Heart left ventricle (tissue), 16 donors: ENCODE measurements around the gene CHRDL2. TPM values are rescaled to one million over a fixed set of nuclear protein-coding genes. Genes with fewer than 3 reads are reported as not detected.

Source experiments
- ATAC-seq, 4 donors: fragments of 200-7000 bp; cut with Tn5 transposase; one replicate each; pipeline ENCODE4 v1.9.1; 2020 to 2022; ENCODE audit warnings: moderate library complexity in 4 of 4, mild to moderate bottlenecking in 3 of 4, moderate number of reproducible peaks in 1 of 4
- DNase-seq, 5 donors: peaks; one replicate each; pipeline ENCODE4 v3.0.0-alpha.2; 2020
- H3K27ac ChIP-seq, 12 donors: fragments of 200-600 bp; sonication (generic) in 4 of 12; one replicate each; pipeline versions ENCODE4 v1.5.0 to v1.8.0; 2016 to 2022; ENCODE audit warnings: mild to moderate bottlenecking in 2 of 12
- H3K27me3 ChIP-seq, 9 donors: fragments of 200-600 bp; sonication (generic) in 2 of 9; one replicate each; pipeline versions ENCODE4 v1.5.1 to v1.8.0; 2016 to 2022; ENCODE audit warnings: mild to moderate bottlenecking in 3 of 9
- H3K36me3 ChIP-seq, 9 donors: fragments of 200-600 bp; sonication (generic) in 2 of 9; one replicate each; pipeline versions ENCODE4 v1.5.0 to v1.8.0; 2018 to 2022; ENCODE audit warnings: mild to moderate bottlenecking in 2 of 9
- H3K4me1 ChIP-seq, 12 donors: fragments of 200-600 bp; sonication (generic) in 4 of 12; one replicate each; pipeline versions ENCODE4 v1.5.0 to v1.8.0; 2016 to 2022; ENCODE audit warnings: mild to moderate bottlenecking in 3 of 12
- H3K4me3 ChIP-seq, 12 donors: fragments of 200-600 bp; sonication (generic) in 4 of 12; one replicate each; pipeline versions ENCODE4 v1.5.0 to v1.8.0; 2017 to 2022; ENCODE audit warnings: mild to moderate bottlenecking in 9 of 12, moderate library complexity in 4 of 12
- H3K9me3 ChIP-seq, 12 donors: fragments of 200-600 bp; sonication (generic) in 4 of 12; one replicate each; pipeline versions ENCODE4 v1.5.0 to v1.8.0; 2016 to 2022; ENCODE audit warnings: mild to moderate bottlenecking in 1 of 12
- CTCF ChIP-seq, 12 donors: fragments of 200-600 bp; sonication (generic) in 4 of 12; IDR thresholded peaks; one replicate each; pipeline versions ENCODE4 v1.5.0 to v1.8.0; 2018 to 2022; ENCODE audit warnings: antibody characterized with exemption in 12 of 12, mild to moderate bottlenecking in 5 of 12
- POLR2A ChIP-seq, 2 donors: fragments of 450-650 bp; IDR thresholded peaks; one replicate each; pipeline ENCODE4 v1.6.1; 2017; ENCODE audit warnings: antibody characterized with exemption in 2 of 2, mild to moderate bottlenecking in 2 of 2, moderate library complexity in 2 of 2
- WGBS, 4 donors: extraction: QIAGEN DNeasy Blood & Tissue Kit in 2 of 4; methylation state at CpG; one replicate each; pipeline versions ENCODE4 v1.1.5 to v1.1.7; 2013 to 2018; 5-methylcytosine and 5-hydroxymethylcytosine counted together
- intact Hi-C, 10 donors: fragments of 100-400 bp; cut with DNase I; formaldehyde crosslinking; loops; one replicate each; pipeline versions ENCODE4 v1.11.1 to v1.14.2; 2022
- polyA plus RNA-seq, 2 donors: library from polyadenylated mRNA; stranded (reverse); fragments of 200-250 nt; gene quantifications; one replicate each; pipeline ENCODE4 v1.2.3, GENCODE V29; 2013
- total RNA-seq, 9 donors: library from RNA; depleted of rRNA in 2 of 9; stranded (reverse); fragments of >200 nt in 2 of 9; fragmentation: NEBNext Ultra II Directional in 3 of 9; extraction: Animal tissue kit (Norgen Biotek cat#: 25700) in 3 of 9; gene quantifications; one replicate each; pipeline versions ENCODE4 v1.1.0 to v1.2.4, GENCODE V29; 2016 to 2023
- donor health status: ischemic (EF 13 %, LVEDD 7.1; RV severe dilation, severe dysfunction).
- donor health status: healthy with polysubstance abuse.
- donor health status: DM: no; HTN: yes; CAD: no.
- donor health status: DM: no; HTN: no; CAD: no.
- donor health status: ischemic (EF 25% LVEDD 6.9; RV normal size, moderate dysfunction).
- donor health status: ischemic (EF 25% LVEDD 5.7; RV mildly dilated, moderate dysfunction).
- donor health status: healthy.
- donor health status: DM: yes; HTN: yes; CAD: no.
- donor health status: ischemic (EF 35%, LVEDD 5.7; RV mildly dilated, moderate dysfunction).
- donor health status: nonischemic (EF 11% LVEDD 7.7; RV severe dilation, severe dysfunction).
- donor health status: DM: yes; HTN: yes; CAD: no.
- donor health status: PGD.
- donor health status: ischemic (EF 29% LVEDD 5.4; RV normal size, mild dysfunction).
- donor health status: nonischemic (EF 23%, LVEDD 6.1; RV moderate dilation, normal function).

CHRDL2 gene
- total and polyA plus RNA-seq, 11 donors = 1.5 to 13.4 (median 3.4) TPM

- ATAC-seq = no peak
- Histone ChIP-seq H3K4me3 (no peak overlapping the region), H3K4me1 (peaks cover 0 to 13% (median 7%) of the 10 kb centered on the region in 12 donors), H3K36me3 (no peaks in the 10 kb centered on the region), H3K27me3 (no peaks in the 10 kb centered on the region), H3K27ac (no peak overlapping the region), H3K9me3 (no peaks in the 10 kb centered on the region)
- intact Hi-C loops = no loop called here
- WGBS, 4 donors = 64 to 90% (median 81%) methylated on average over 3 of the region's 3 CpGs
- TF ChIP-seq POLR2A (IDR thresholded peaks at IDR 0.05) = no peak
- no peak for TF ChIP-seq CTCF (IDR thresholded peaks at IDR 0.05)
- no peak for DNase-seq
These were observed 22.1 kb downstream of the CHRDL2 start for GRCh38 chr11:74709175-74709574.

GRCh38 chr11:74707602-74708510 lies 23.4 kb downstream of the CHRDL2 start:
- Histone ChIP-seq H3K36me3 (no peaks in the 10 kb centered on the region), H3K27ac (no peak overlapping the region), H3K9me3 (no peaks in the 10 kb centered on the region), H3K4me1 (peaks cover 0 to 13% (median 7%) of the 10 kb centered on the region in 12 donors), H3K4me3 (no peak overlapping the region), H3K27me3 (no peaks in the 10 kb centered on the region)
- ATAC-seq (no peak), DNase-seq (no peak)
- intact Hi-C loops = no loop called here
- 88 to 97% (median 90%) methylated on average over 10 of the region's 10 CpGs for WGBS, 4 donors
- TF ChIP-seq POLR2A (IDR thresholded peaks at IDR 0.05) (no peak), CTCF (IDR thresholded peaks at IDR 0.05) (no peak)

- Histone ChIP-seq H3K27me3 (no peaks in the 10 kb centered on the region), H3K9me3 (no peaks in the 10 kb centered on the region), H3K4me3 (no peak overlapping the region), H3K4me1 (peaks cover 0 to 17% (median 7%) of the 10 kb centered on the region in 12 donors), H3K36me3 (no peaks in the 10 kb centered on the region), H3K27ac (no peak overlapping the region)
- WGBS, 4 donors = 91 to 97% (median 96%) methylated on average over 3 of the region's 3 CpGs
- ATAC-seq = no peak
- intact Hi-C loops = no loop called here
- no peak for DNase-seq
- no peak for TF ChIP-seq POLR2A (IDR thresholded peaks at IDR 0.05)
- TF ChIP-seq CTCF (IDR thresholded peaks at IDR 0.05) = no peak
These were observed 24.0 kb downstream of the CHRDL2 start for GRCh38 chr11:74707182-74707581.

GRCh38 chr11:74703211-74703610 lies 28.0 kb downstream of the CHRDL2 start:
- intact Hi-C loops = loop anchor here in 2 of 10 donors (2.0 to 5.0 kb wide), 2 partner anchors 24 to 34 kb away; no protein-coding TSS in a partner anchor
- Histone ChIP-seq H3K4me1 (peaks cover 0 to 6% (median 0%) of the 10 kb centered on the region in 12 donors), H3K4me3 (no peak overlapping the region), H3K27ac (no peak overlapping the region), H3K27me3 (no peaks in the 10 kb centered on the region), H3K36me3 (no peaks in the 10 kb centered on the region), H3K9me3 (no peaks in the 10 kb centered on the region)
- DNase-seq (no peak), ATAC-seq (no peak)
- TF ChIP-seq CTCF (IDR thresholded peaks at IDR 0.05) (no peak), POLR2A (IDR thresholded peaks at IDR 0.05) (no peak)
- WGBS, 4 donors = 94 to 96% (median 95%) methylated on average over 6 to 13 of the region's 13 CpGs
